Smooth muscle cell (in vitro differentiated cells): ENCODE results near the gene CYP3A7. TPM values are rescaled to one million over a fixed set of nuclear protein-coding genes. Genes with fewer than 3 reads are reported as not detected.
"Not testable (repeated sequence)": the region's sequence is repeated elsewhere in the genome, so short reads cannot be mapped to it uniquely, and the experiment has no call there.

Experiments
- DNase-seq: peaks from one replicate; lab custom pipeline; 2025; ENCODE audit not compliant: unreplicated experiment; lab: John Stamatoyannopoulos, UW
- H2AFZ ChIP-seq: fragments of 200-600 bp; sonication (generic); 2 replicates; pipeline ENCODE4 v1.6.0; 2016; ENCODE audit warnings: antibody characterized with exemption, low read depth, mild to moderate bottlenecking
- H3F3A ChIP-seq: fragments of 200-600 bp; sonication (generic); 2 replicates; pipeline ENCODE4 v1.6.0; 2017; ENCODE audit warnings: antibody characterized with exemption, low read depth
- H3K27ac ChIP-seq: fragments of 200-600 bp; sonication (generic); 2 replicates; pipeline ENCODE4 v1.5.1; 2016; ENCODE audit warnings: low read depth, mild to moderate bottlenecking
- H3K27me3 ChIP-seq: fragments of 200-600 bp; sonication (generic); 2 replicates; pipeline ENCODE4 v1.6.1; 2016; ENCODE audit warnings: low read depth, mild to moderate bottlenecking
- H3K36me3 ChIP-seq: fragments of 200-600 bp; sonication (generic); 2 replicates; pipeline ENCODE4 v1.5.1; 2016; ENCODE audit warnings: low read depth
- H3K4me1 ChIP-seq: fragments of 200-600 bp; sonication (generic); 2 replicates; pipeline ENCODE4 v1.5.1; 2016; ENCODE audit warnings: low read depth
- H3K4me2 ChIP-seq: fragments of 200-600 bp; sonication (generic); 2 replicates; pipeline ENCODE4 v1.6.0; 2016; ENCODE audit warnings: mild to moderate bottlenecking
- H3K4me3 ChIP-seq: fragments of 200-600 bp; sonication (generic); 2 replicates; pipeline ENCODE4 v1.5.1; 2016; ENCODE audit warnings: mild to moderate bottlenecking
- H3K79me2 ChIP-seq: fragments of 200-600 bp; sonication (generic); 2 replicates; pipeline ENCODE4 v1.6.0; 2016; ENCODE audit warnings: low read depth, mild to moderate bottlenecking
- H3K9ac ChIP-seq: fragments of 200-600 bp; sonication (generic); 2 replicates; pipeline ENCODE4 v1.6.0; 2016; ENCODE audit warnings: low read depth
- H3K9me3 ChIP-seq: fragments of 200-600 bp; sonication (generic); replicated peaks from 2 replicates; pipeline ENCODE4 v1.5.1; 2016; ENCODE audit warnings: low read depth
- H4K20me1 ChIP-seq: fragments of 200-600 bp; sonication (generic); 2 replicates; pipeline ENCODE4 v1.6.0; 2016; ENCODE audit warnings: low read depth
- WGBS: methylation state at CpG from one replicate; pipeline ENCODE4 v1.1.7; 2016; ENCODE audit warnings: low lambda C conversion rate; 5-methylcytosine and 5-hydroxymethylcytosine counted together
- polyA plus RNA-seq: library from polyadenylated mRNA; unstranded; fragments of >200 nt; fragmentation: Nextera tagmentation; extraction: Ambion mirVana; gene quantifications from 2 replicates; pipeline ENCODE4 v1.2.1, GENCODE V29; 2016
- total RNA-seq: library from RNA; depleted of rRNA; stranded (reverse); fragments of >200 nt; gene quantifications from 2 replicates; pipeline ENCODE4 v1.2.3, GENCODE V29; 2014
- TF ChIP-seq, protein P1 (sequence below): fragments of 200-600 bp; sonication (generic); IDR thresholded peaks from 2 replicates; pipeline ENCODE4 v1.5.1; 2017; ENCODE audit warnings: borderline replicate concordance, mild to moderate bottlenecking, antibody characterized with exemption; ENCODE audit not compliant: insufficient read depth, poor library complexity, severe bottlenecking

The CYP3A7 gene
- total and polyA plus RNA-seq, 2 experiments from 2014 or later, result 0.18 to 0.99 TPM

DNA sequence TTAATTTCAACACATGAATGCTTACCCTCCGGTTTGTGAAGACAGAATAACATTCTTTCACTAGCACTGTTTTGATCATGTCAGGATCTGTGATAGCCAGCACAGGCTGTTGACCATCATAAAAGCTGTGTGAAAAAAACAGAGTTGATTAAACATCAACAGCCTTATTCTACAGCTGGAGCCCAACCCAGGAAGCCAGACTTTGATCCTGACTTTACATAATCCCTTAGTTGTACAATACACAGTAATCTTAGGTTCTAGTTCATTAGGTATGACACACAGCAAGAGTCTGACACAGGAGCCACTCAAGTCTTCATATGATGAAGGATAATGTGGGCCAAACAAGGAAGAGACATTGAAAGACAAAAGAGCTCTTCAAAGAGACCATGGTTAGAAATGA is 37.6 kb upstream of the CYP3A7 start:
- WGBS, result 97% methylated on average over 1 of the region's 1 CpG
- no peaks in the 10 kb centered on the region for H3K79me2 ChIP-seq
- no peak overlapping the region for H3K27ac ChIP-seq
- no peaks in the 10 kb centered on the region for H3K9me3 ChIP-seq
- no peak overlapping the region for H3K4me3 ChIP-seq
- no peaks in the 10 kb centered on the region for H4K20me1 ChIP-seq
- DNase-seq, result no peak
- peaks cover 7% of the 10 kb centered on the region for H3K27me3 ChIP-seq
- H2AFZ ChIP-seq, result no peak overlapping the region
- H3K4me1 ChIP-seq, result no peaks in the 10 kb centered on the region
- TF ChIP-seq, protein P1, sequence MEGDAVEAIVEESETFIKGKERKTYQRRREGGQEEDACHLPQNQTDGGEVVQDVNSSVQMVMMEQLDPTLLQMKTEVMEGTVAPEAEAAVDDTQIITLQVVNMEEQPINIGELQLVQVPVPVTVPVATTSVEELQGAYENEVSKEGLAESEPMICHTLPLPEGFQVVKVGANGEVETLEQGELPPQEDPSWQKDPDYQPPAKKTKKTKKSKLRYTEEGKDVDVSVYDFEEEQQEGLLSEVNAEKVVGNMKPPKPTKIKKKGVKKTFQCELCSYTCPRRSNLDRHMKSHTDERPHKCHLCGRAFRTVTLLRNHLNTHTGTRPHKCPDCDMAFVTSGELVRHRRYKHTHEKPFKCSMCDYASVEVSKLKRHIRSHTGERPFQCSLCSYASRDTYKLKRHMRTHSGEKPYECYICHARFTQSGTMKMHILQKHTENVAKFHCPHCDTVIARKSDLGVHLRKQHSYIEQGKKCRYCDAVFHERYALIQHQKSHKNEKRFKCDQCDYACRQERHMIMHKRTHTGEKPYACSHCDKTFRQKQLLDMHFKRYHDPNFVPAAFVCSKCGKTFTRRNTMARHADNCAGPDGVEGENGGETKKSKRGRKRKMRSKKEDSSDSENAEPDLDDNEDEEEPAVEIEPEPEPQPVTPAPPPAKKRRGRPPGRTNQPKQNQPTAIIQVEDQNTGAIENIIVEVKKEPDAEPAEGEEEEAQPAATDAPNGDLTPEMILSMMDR, result no peak
- no peak overlapping the region for H3K9ac ChIP-seq
- no peaks in the 10 kb centered on the region for H3K36me3 ChIP-seq
- no peak overlapping the region for H3K4me2 ChIP-seq
- H3F3A ChIP-seq, result no peaks in the 10 kb centered on the region

- not testable (repeated sequence) for H3K4me2 ChIP-seq, H3K9me3 ChIP-seq, H3K79me2 ChIP-seq, H4K20me1 ChIP-seq, H3K9ac ChIP-seq, DNase-seq, H3K36me3 ChIP-seq, H3K27me3 ChIP-seq, H3K4me1 ChIP-seq, H3F3A ChIP-seq, H2AFZ ChIP-seq, H3K4me3 ChIP-seq, H3K27ac ChIP-seq
- 92% methylated on average over 3 of the region's 3 CpGs for WGBS
Measured at GRCh38 chr7:99769494-99769893, 34.5 kb upstream of the CYP3A7 start.

- Histone ChIP-seq H2AFZ (no peak overlapping the region), H3K36me3 (no peaks in the 10 kb centered on the region), H3K27me3 (peaks cover 7% of the 10 kb centered on the region), H3K4me1 (no peaks in the 10 kb centered on the region), H3K9me3 (no peaks in the 10 kb centered on the region), H3F3A (no peaks in the 10 kb centered on the region), H3K4me3 (no peak overlapping the region), H3K4me2 (no peak overlapping the region), H4K20me1 (no peaks in the 10 kb centered on the region), H3K79me2 (no peaks in the 10 kb centered on the region), H3K9ac (no peak overlapping the region), H3K27ac (no peak overlapping the region)
- no peak for DNase-seq
- 91% methylated on average over 2 of the region's 2 CpGs for WGBS
- TF ChIP-seq, protein P1, result no peak
Measured at GRCh38 chr7:99768471-99768870, 33.5 kb upstream of the CYP3A7 start.

- TF ChIP-seq, protein P1, result no peak
- H2AFZ ChIP-seq, result no peak overlapping the region
- 69% methylated on average over 1 of the region's 1 CpG for WGBS
Measured at GRCh38 chr7:99767662-99768061, 32.7 kb upstream of the CYP3A7 start.

More at GRCh38 chr7:99767662-99768061, 32.7 kb upstream of the CYP3A7 start:
- Histone ChIP-seq H3K27me3 (peaks cover 7% of the 10 kb centered on the region), H3K27ac (no peak overlapping the region), H3K9me3 (no peaks in the 10 kb centered on the region), H3F3A (no peaks in the 10 kb centered on the region), H3K79me2 (no peaks in the 10 kb centered on the region), H3K4me2 (no peak overlapping the region), H3K36me3 (no peaks in the 10 kb centered on the region), H3K4me3 (no peak overlapping the region), H3K9ac (no peak overlapping the region), H4K20me1 (no peaks in the 10 kb centered on the region), H3K4me1 (no peaks in the 10 kb centered on the region)
- DNase-seq, result no peak
